IMR-90 (cell line): ENCODE data around the gene PRKACA.

Source experiments
- CEBPB ChIP-seq: IDR thresholded peaks from 2 replicates; pipeline ENCODE4 v1.6.1; 2012; ENCODE audit warnings: low read depth, low read length, improper control_type of control experiment
- CHD1 ChIP-seq: IDR thresholded peaks from 2 replicates; pipeline ENCODE4 v1.6.1; 2012; ENCODE audit warnings: low read depth, low read length, improper control_type of control experiment
- CTCF ChIP-seq: conservative IDR thresholded peaks from 2 replicates; pipeline ENCODE4 v1.5.1; 2012; ENCODE audit warnings: mild to moderate bottlenecking, low read depth, low read length, improper control_type of control experiment
- MAZ ChIP-seq: IDR thresholded peaks from 2 replicates; pipeline ENCODE4 v1.6.1; 2012; ENCODE audit warnings: low read depth, mild to moderate bottlenecking, low read length, improper control_type of control experiment, moderate library complexity, borderline replicate concordance
- MXI1 ChIP-seq: IDR thresholded peaks from 2 replicates; pipeline ENCODE4 v1.6.1; 2012; ENCODE audit warnings: low read depth, mild to moderate bottlenecking, low read length, moderate library complexity, borderline replicate concordance
- POLR2A ChIP-seq: IDR thresholded peaks from 2 replicates; pipeline ENCODE4 v1.6.1; 2012; ENCODE audit warnings: mild to moderate bottlenecking, low read depth, low read length
- RAD21 ChIP-seq: IDR thresholded peaks from 2 replicates; pipeline ENCODE4 v1.6.1; 2012; ENCODE audit warnings: low read length, improper control_type of control experiment
- RCOR1 ChIP-seq: IDR thresholded peaks from 2 replicates; pipeline ENCODE4 v1.6.1; 2012; ENCODE audit warnings: mild to moderate bottlenecking, low read length, improper control_type of control experiment; ENCODE audit not compliant: insufficient replicate concordance
- SMC3 ChIP-seq: fragments of 150-350 bp; IDR thresholded peaks from 2 replicates; pipeline ENCODE4 v1.6.1; 2016; ENCODE audit warnings: low read depth, mild to moderate bottlenecking, antibody characterized with exemption, low read length, moderate library complexity
- TF ChIP-seq, protein P1 (sequence below): fragments of 150-350 bp; IDR thresholded peaks from 2 replicates; pipeline ENCODE4 v1.6.1; 2016; ENCODE audit warnings: low read depth, mild to moderate bottlenecking, low read length, moderate library complexity, borderline replicate concordance

DNA sequence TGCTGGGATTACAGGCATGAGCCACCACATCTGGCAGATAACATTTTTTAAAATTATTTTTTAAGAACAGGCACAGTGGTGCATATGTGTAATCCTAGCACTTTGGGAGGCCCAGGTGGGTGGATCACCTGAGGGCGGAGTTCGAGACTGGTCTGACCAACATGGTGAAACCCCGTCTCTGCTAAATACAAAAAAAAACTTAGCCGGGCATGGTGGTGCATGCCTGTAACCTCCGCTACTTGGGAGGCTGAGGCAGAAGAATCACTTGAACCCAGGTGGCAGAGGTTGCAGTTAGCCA is 55.1 kb downstream of the PRKACA start:
- TF ChIP-seq CTCF (no peak), RAD21 (no peak), POLR2A (no peak), CEBPB (no peak), MAZ (no peak), CHD1 (no peak), RCOR1 (no peak), SMC3 (no peak), MXI1 (no peak)
- TF ChIP-seq, protein P1, sequence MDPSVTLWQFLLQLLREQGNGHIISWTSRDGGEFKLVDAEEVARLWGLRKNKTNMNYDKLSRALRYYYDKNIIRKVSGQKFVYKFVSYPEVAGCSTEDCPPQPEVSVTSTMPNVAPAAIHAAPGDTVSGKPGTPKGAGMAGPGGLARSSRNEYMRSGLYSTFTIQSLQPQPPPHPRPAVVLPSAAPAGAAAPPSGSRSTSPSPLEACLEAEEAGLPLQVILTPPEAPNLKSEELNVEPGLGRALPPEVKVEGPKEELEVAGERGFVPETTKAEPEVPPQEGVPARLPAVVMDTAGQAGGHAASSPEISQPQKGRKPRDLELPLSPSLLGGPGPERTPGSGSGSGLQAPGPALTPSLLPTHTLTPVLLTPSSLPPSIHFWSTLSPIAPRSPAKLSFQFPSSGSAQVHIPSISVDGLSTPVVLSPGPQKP = no peak
